Activated CD8-positive, alpha-beta T cell treated with anti-CD3 and anti-CD28 coated beads for 36 hours (primary cell): ENCODE results near the gene LPP. TPM values are rescaled to one million over a fixed set of nuclear protein-coding genes. Genes with fewer than 3 reads are reported as not detected.
A peak's percentile ranks its signal among the peaks of the same experiment; 100 is the strongest.

Experiments used
- ATAC-seq: fragments of 200-7000 bp; cut with Tn5 transposase; one replicate; pipeline ENCODE4 v1.10.0; 2021; ENCODE audit warnings: mild to moderate bottlenecking, moderate library complexity
- CTCF ChIA-PET: fragments of 350-600 bp; sonication (Branson Sonifier 250); formaldehyde crosslinking; loops from one replicate; lab custom pipeline; 2021; ENCODE audit warnings: antibody characterized with exemption; lab: Charles Lee
- POLR2A ChIA-PET: fragments of 350-600 bp; sonication (Branson Sonifier 250); formaldehyde crosslinking; loops from one replicate; lab custom pipeline; 2021; ENCODE audit warnings: antibody characterized with exemption; lab: Charles Lee
- DNase-seq: peaks from one replicate; pipeline ENCODE4 v3.0.0-alpha.2; 2020
- H3K27ac Mint-ChIP-seq: one replicate; pipeline ENCODE4 v1.8.0; 2021; ENCODE audit warnings: mild to moderate bottlenecking, mixed read lengths
- H3K27me3 Mint-ChIP-seq: one replicate; pipeline ENCODE4 v1.8.0; 2021; ENCODE audit warnings: mixed read lengths
- H3K36me3 Mint-ChIP-seq: one replicate; pipeline ENCODE4 v1.8.0; 2021; ENCODE audit warnings: low read depth, mixed read lengths
- H3K4me1 Mint-ChIP-seq: one replicate; pipeline ENCODE4 v1.8.0; 2021; ENCODE audit warnings: low read depth, mixed read lengths
- H3K4me3 Mint-ChIP-seq: one replicate; pipeline ENCODE4 v1.8.0; 2021; ENCODE audit warnings: mild to moderate bottlenecking, moderate library complexity, mixed read lengths
- H3K9me3 Mint-ChIP-seq: one replicate; pipeline ENCODE4 v1.8.0; 2021; ENCODE audit warnings: mixed read lengths
- CTCF ChIP-seq: fragments of 200-600 bp; IDR thresholded peaks from one replicate; pipeline ENCODE4 v1.8.0; 2022; ENCODE audit warnings: antibody characterized with exemption, mild to moderate bottlenecking
- intact Hi-C: fragments of 100-400 bp; cut with micrococcal nuclease; formaldehyde crosslinking; loops from one replicate; pipeline ENCODE4 v1.10.0; 2022
- total RNA-seq, 2 experiments: library from RNA; stranded (reverse); gene quantifications; one replicate each; pipeline ENCODE4 v1.2.3, GENCODE V29; 2021

The LPP gene
- total RNA-seq, 2 experiments from 2014 or later: 16.4 to 22.6 TPM

- Mint-ChIP-seq H3K4me1 (peaks cover 25% of the 10 kb centered on the region), H3K27me3 (no peaks in the 10 kb centered on the region), H3K36me3 (no peaks in the 10 kb centered on the region), H3K9me3 (no peaks in the 10 kb centered on the region), H3K27ac (no peak overlapping the region), H3K4me3 (no peak overlapping the region)
- POLR2A ChIA-PET: no interaction called here
- TF ChIP-seq CTCF: no peak
- ATAC-seq: no peak
- CTCF ChIA-PET: interaction anchor here (0.8 kb wide), 1 partner anchor 10 kb away, joined by 3 read pairs; no protein-coding TSS in a partner anchor
- intact Hi-C loops: no loop called here
- DNase-seq: no peak
Observed at GRCh38 chr3:188684276-188684675, 530.3 kb downstream of the LPP start.

- intact Hi-C loops: no loop called here
- Mint-ChIP-seq H3K4me1 (peaks cover 31% of the 10 kb centered on the region), H3K27me3 (no peaks in the 10 kb centered on the region), H3K4me3 (no peak overlapping the region), H3K36me3 (no peaks in the 10 kb centered on the region), H3K9me3 (no peaks in the 10 kb centered on the region), H3K27ac (no peak overlapping the region)
- DNase-seq: no peak
- POLR2A ChIA-PET: no interaction called here
- CTCF ChIA-PET: no interaction called here
- ATAC-seq: no peak
- TF ChIP-seq CTCF: no peak
Observed at GRCh38 chr3:188685789-188686188, 531.8 kb downstream of the LPP start.

- H3K4me3 Mint-ChIP-seq: no peak overlapping the region
- POLR2A ChIA-PET: no interaction called here
- H3K9me3 Mint-ChIP-seq: no peaks in the 10 kb centered on the region
- H3K4me1 Mint-ChIP-seq: peaks cover 31% of the 10 kb centered on the region
- CTCF ChIA-PET: no interaction called here
- no peak for TF ChIP-seq CTCF
- DNase-seq: no peak
- H3K27me3 Mint-ChIP-seq: no peaks in the 10 kb centered on the region
- ATAC-seq: no peak
- intact Hi-C loops: no loop called here
- no peaks in the 10 kb centered on the region for H3K36me3 Mint-ChIP-seq
- no peak overlapping the region for H3K27ac Mint-ChIP-seq
Observed at GRCh38 chr3:188686324-188686723, 532.4 kb downstream of the LPP start.

- no peaks in the 10 kb centered on the region for H3K36me3 Mint-ChIP-seq
- intact Hi-C loops: no loop called here
- ATAC-seq: no peak
- no peaks in the 10 kb centered on the region for H3K27me3 Mint-ChIP-seq
- TF ChIP-seq CTCF: no peak
- H3K27ac Mint-ChIP-seq: no peak overlapping the region
- no peak overlapping the region for H3K4me3 Mint-ChIP-seq
- POLR2A ChIA-PET: no interaction called here
- H3K9me3 Mint-ChIP-seq: no peaks in the 10 kb centered on the region
- no peak for DNase-seq
- CTCF ChIA-PET: interaction anchor here (1.0 kb wide), 1 partner anchor 354 kb away, joined by 3 read pairs; no protein-coding TSS in a partner anchor
- H3K4me1 Mint-ChIP-seq: peaks cover 31% of the 10 kb centered on the region
Observed at GRCh38 chr3:188687389-188687788, 533.4 kb downstream of the LPP start.

- no peaks in the 10 kb centered on the region for H3K9me3 Mint-ChIP-seq
- POLR2A ChIA-PET: interaction anchor here (0.6 kb wide), 1 partner anchor 518 kb away, joined by 5 read pairs; no protein-coding TSS in a partner anchor
- TF ChIP-seq CTCF: no peak
- H3K4me3 Mint-ChIP-seq: no peak overlapping the region
- peak; percentile 34 for ATAC-seq
- H3K4me1 Mint-ChIP-seq: peaks cover 15% of the 10 kb centered on the region
- H3K36me3 Mint-ChIP-seq: no peaks in the 10 kb centered on the region
- H3K27ac Mint-ChIP-seq: no peak overlapping the region
- H3K27me3 Mint-ChIP-seq: no peaks in the 10 kb centered on the region
- no peak for DNase-seq
- intact Hi-C loops: no loop called here
- CTCF ChIA-PET: interaction anchor here (0.7 to 1.1 kb wide), 4 partner anchors 10 to 950 kb away, joined by 3 read pairs; no protein-coding TSS in a partner anchor
Observed at GRCh38 chr3:188689101-188689574, 535.2 kb downstream of the LPP start.
